Calu3 (cell line): ENCODE measurements around the gene MDFI. TPM values are rescaled to one million over a fixed set of nuclear protein-coding genes. Genes with fewer than 3 reads are reported as not detected.

Experiments
- BruUV-seq: library from RNA; stranded (reverse); fragments of 400-500 nt; replicated peaks from 2 replicates; lab custom pipeline; 2021; lab: Mats Ljungman, UMichigan
- CTCF ChIA-PET: fragments of 300-600 bp; sonication (Branson Sonifier 250); formaldehyde crosslinking; loops from one replicate; lab custom pipeline; 2022; ENCODE audit warnings: antibody characterized with exemption; lab: Charles Lee
- DNase-seq: peaks from one replicate; pipeline ENCODE4 v3.0.0; 2022
- H3K27ac Mint-ChIP-seq: one replicate; pipeline ENCODE4 v1.8.0; 2022; ENCODE audit warnings: mixed read lengths; ENCODE audit not compliant: unreplicated experiment
- H3K27me3 Mint-ChIP-seq: one replicate; pipeline ENCODE4 v1.8.0; 2022; ENCODE audit warnings: mixed read lengths; ENCODE audit not compliant: unreplicated experiment
- H3K36me3 Mint-ChIP-seq: one replicate; pipeline ENCODE4 v1.8.0; 2022; ENCODE audit warnings: mild to moderate bottlenecking, moderate library complexity, mixed read lengths; ENCODE audit not compliant: insufficient read depth, unreplicated experiment
- H3K4me1 Mint-ChIP-seq: one replicate; pipeline ENCODE4 v1.8.0; 2022; ENCODE audit warnings: mild to moderate bottlenecking, low read depth, mixed read lengths; ENCODE audit not compliant: unreplicated experiment
- H3K4me3 Mint-ChIP-seq: one replicate; pipeline ENCODE4 v1.8.0; 2022; ENCODE audit warnings: mild to moderate bottlenecking, low read depth, moderate library complexity, mixed read lengths; ENCODE audit not compliant: unreplicated experiment
- H3K9me3 Mint-ChIP-seq: one replicate; pipeline ENCODE4 v1.8.0; 2022; ENCODE audit warnings: low read depth, mixed read lengths; ENCODE audit not compliant: unreplicated experiment
- CTCF ChIP-seq: fragments of 200-600 bp; IDR thresholded peaks from one replicate; pipeline ENCODE4 v1.8.0; 2022; ENCODE audit warnings: antibody characterized with exemption; ENCODE audit not compliant: unreplicated experiment
- intact Hi-C: fragments of 100-400 bp; cut with micrococcal nuclease; formaldehyde crosslinking; loops from one replicate; pipeline ENCODE4 v1.10.0; 2022; ENCODE audit not compliant: unreplicated experiment
- total RNA-seq: library from RNA; stranded (reverse); gene quantifications from 2 replicates; pipeline ENCODE4 v1.2.3, GENCODE V29; 2022

The MDFI gene
- total RNA-seq, 1 experiment from 2014 or later = 19.7 TPM

- no TSS peak for BruUV-seq
- Mint-ChIP-seq H3K27me3 (no peaks in the 10 kb centered on the region), H3K4me3 (no peak overlapping the region), H3K27ac (no peak overlapping the region), H3K36me3 (peaks cover 28% of the 10 kb centered on the region), H3K9me3 (no peaks in the 10 kb centered on the region), H3K4me1 (peaks cover 29% of the 10 kb centered on the region)
- no peak for DNase-seq
- intact Hi-C loops = no loop called here
- no peak for TF ChIP-seq CTCF
- CTCF ChIA-PET = no interaction called here
Observed at GRCh38 chr6:41638935-41639808, 904 bp downstream of the MDFI start.

GRCh38 chr6:41639809-41640371, 1.6 kb downstream of the MDFI start:
- no peaks in the 10 kb centered on the region for H3K9me3 Mint-ChIP-seq
- BruUV-seq = no TSS peak
- no peak overlapping the region for H3K4me3 Mint-ChIP-seq
- H3K36me3 Mint-ChIP-seq = peaks cover 28% of the 10 kb centered on the region
- intact Hi-C loops = no loop called here
- DNase-seq = no peak
- no peaks in the 10 kb centered on the region for H3K27me3 Mint-ChIP-seq
- TF ChIP-seq CTCF = no peak
- CTCF ChIA-PET = no interaction called here
- no peak overlapping the region for H3K27ac Mint-ChIP-seq
- H3K4me1 Mint-ChIP-seq = peaks cover 21% of the 10 kb centered on the region

GRCh38 chr6:41640426-41640825, 2.2 kb downstream of the MDFI start:
- TF ChIP-seq CTCF = no peak
- Mint-ChIP-seq H3K9me3 (no peaks in the 10 kb centered on the region), H3K27me3 (no peaks in the 10 kb centered on the region), H3K27ac (no peak overlapping the region), H3K4me3 (no peak overlapping the region), H3K4me1 (peaks cover 16% of the 10 kb centered on the region), H3K36me3 (peaks cover 28% of the 10 kb centered on the region)
- intact Hi-C loops = no loop called here
- BruUV-seq = no TSS peak
- no peak for DNase-seq
- CTCF ChIA-PET = no interaction called here

GRCh38 chr6:41641352-41641925, 3.2 kb downstream of the MDFI start:
- Mint-ChIP-seq H3K4me1 (peaks cover 11% of the 10 kb centered on the region), H3K4me3 (no peak overlapping the region), H3K36me3 (peaks cover 27% of the 10 kb centered on the region), H3K27ac (no peak overlapping the region), H3K9me3 (no peaks in the 10 kb centered on the region), H3K27me3 (no peaks in the 10 kb centered on the region)
- no peak for DNase-seq
- no peak for TF ChIP-seq CTCF
- intact Hi-C loops = no loop called here
- no TSS peak for BruUV-seq
- CTCF ChIA-PET = no interaction called here
